ENCODE measurements around the gene FSTL1.

FSTL1 gene

DNA sequence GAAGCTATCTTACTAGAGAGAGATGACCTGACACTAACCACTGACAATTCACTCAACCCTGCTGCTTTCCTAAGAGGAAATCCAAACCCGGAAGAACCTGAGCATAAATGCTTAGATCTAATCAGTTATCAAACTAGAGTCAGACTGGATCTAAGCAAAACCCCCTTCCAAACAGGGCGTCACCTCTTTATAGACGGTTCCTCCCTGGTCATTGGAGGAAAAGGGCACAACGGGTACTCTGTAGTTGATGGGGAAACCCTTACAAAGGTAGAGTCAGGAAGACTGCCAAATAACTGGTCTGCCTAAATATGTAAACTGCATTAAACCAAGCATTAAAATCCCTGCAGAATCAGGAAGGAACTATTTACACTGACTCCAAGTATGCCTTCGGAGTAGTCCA lies 41.3 kb upstream of the FSTL1 start:
- no peak overlapping the region for H3K4me3 ChIP-seq (replicated peaks; ENCODE audit: insufficient read depth, low read length)
- H3K27me3 ChIP-seq (ENCODE audit: insufficient read depth, poor library complexity, severe bottlenecking), result no peaks in the 10 kb centered on the region
- DNase-seq (ENCODE audit: low read depth in 1 of 2, low spot score in 1 of 2), result no peak
- no peak overlapping the region for H3K27ac ChIP-seq (replicated peaks)
- TF ChIP-seq GABPA (IDR thresholded peaks at IDR 0.05; ENCODE audit: low read depth) (no peak), POLR2AphosphoS5 (IDR thresholded peaks at IDR 0.05; ENCODE audit: low read depth) (no peak), SPI1 (IDR thresholded peaks at IDR 0.05; ENCODE audit: borderline replicate concordance, low read depth) (no peak)
- TF ChIP-seq, protein P1, sequence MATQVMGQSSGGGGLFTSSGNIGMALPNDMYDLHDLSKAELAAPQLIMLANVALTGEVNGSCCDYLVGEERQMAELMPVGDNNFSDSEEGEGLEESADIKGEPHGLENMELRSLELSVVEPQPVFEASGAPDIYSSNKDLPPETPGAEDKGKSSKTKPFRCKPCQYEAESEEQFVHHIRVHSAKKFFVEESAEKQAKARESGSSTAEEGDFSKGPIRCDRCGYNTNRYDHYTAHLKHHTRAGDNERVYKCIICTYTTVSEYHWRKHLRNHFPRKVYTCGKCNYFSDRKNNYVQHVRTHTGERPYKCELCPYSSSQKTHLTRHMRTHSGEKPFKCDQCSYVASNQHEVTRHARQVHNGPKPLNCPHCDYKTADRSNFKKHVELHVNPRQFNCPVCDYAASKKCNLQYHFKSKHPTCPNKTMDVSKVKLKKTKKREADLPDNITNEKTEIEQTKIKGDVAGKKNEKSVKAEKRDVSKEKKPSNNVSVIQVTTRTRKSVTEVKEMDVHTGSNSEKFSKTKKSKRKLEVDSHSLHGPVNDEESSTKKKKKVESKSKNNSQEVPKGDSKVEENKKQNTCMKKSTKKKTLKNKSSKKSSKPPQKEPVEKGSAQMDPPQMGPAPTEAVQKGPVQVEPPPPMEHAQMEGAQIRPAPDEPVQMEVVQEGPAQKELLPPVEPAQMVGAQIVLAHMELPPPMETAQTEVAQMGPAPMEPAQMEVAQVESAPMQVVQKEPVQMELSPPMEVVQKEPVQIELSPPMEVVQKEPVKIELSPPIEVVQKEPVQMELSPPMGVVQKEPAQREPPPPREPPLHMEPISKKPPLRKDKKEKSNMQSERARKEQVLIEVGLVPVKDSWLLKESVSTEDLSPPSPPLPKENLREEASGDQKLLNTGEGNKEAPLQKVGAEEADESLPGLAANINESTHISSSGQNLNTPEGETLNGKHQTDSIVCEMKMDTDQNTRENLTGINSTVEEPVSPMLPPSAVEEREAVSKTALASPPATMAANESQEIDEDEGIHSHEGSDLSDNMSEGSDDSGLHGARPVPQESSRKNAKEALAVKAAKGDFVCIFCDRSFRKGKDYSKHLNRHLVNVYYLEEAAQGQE (IDR thresholded peaks at IDR 0.05; ENCODE audit: insufficient replicate concordance, low read depth), result no peak
- TF ChIP-seq, protein P2, sequence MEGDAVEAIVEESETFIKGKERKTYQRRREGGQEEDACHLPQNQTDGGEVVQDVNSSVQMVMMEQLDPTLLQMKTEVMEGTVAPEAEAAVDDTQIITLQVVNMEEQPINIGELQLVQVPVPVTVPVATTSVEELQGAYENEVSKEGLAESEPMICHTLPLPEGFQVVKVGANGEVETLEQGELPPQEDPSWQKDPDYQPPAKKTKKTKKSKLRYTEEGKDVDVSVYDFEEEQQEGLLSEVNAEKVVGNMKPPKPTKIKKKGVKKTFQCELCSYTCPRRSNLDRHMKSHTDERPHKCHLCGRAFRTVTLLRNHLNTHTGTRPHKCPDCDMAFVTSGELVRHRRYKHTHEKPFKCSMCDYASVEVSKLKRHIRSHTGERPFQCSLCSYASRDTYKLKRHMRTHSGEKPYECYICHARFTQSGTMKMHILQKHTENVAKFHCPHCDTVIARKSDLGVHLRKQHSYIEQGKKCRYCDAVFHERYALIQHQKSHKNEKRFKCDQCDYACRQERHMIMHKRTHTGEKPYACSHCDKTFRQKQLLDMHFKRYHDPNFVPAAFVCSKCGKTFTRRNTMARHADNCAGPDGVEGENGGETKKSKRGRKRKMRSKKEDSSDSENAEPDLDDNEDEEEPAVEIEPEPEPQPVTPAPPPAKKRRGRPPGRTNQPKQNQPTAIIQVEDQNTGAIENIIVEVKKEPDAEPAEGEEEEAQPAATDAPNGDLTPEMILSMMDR (IDR thresholded peaks at IDR 0.05; ENCODE audit: insufficient read depth, low read length), result no peak

DNA sequence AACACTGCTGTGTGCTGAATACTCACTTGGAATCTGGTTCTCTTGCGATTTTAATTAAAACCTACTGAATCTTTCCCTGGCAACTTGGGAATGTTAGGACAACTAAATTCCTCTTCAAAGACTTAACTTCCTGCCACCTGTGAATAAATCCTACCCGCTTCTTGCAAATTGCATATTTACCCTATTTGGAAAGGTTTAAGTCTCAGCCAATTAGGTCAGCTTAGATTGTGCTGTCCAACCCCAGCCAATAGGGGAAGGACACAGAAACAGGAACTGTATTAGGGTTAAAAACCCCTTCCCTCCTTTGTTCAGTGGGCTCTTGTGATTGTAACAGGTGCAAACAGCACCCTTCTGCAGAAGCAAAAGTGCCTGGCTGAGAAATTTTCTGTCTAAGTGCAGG lies 38.6 kb upstream of the FSTL1 start:
- no peak overlapping the region for H3K4me3 ChIP-seq (replicated peaks; ENCODE audit: insufficient read depth, low read length)
- H3K27ac ChIP-seq (replicated peaks), result no peak overlapping the region
- no peak for DNase-seq (ENCODE audit: low read depth in 1 of 2, low spot score in 1 of 2)
- no peak for TF ChIP-seq SPI1 (IDR thresholded peaks at IDR 0.05; ENCODE audit: borderline replicate concordance, low read depth)
- TF ChIP-seq, protein P1 (IDR thresholded peaks at IDR 0.05; ENCODE audit: insufficient replicate concordance, low read depth), result no peak
- TF ChIP-seq GABPA (IDR thresholded peaks at IDR 0.05; ENCODE audit: low read depth), result no peak
- TF ChIP-seq POLR2AphosphoS5 (IDR thresholded peaks at IDR 0.05; ENCODE audit: low read depth), result no peak
- TF ChIP-seq, protein P2 (IDR thresholded peaks at IDR 0.05; ENCODE audit: insufficient read depth, low read length), result no peak
- H3K27me3 ChIP-seq (ENCODE audit: insufficient read depth, poor library complexity, severe bottlenecking), result no peaks in the 10 kb centered on the region

DNA sequence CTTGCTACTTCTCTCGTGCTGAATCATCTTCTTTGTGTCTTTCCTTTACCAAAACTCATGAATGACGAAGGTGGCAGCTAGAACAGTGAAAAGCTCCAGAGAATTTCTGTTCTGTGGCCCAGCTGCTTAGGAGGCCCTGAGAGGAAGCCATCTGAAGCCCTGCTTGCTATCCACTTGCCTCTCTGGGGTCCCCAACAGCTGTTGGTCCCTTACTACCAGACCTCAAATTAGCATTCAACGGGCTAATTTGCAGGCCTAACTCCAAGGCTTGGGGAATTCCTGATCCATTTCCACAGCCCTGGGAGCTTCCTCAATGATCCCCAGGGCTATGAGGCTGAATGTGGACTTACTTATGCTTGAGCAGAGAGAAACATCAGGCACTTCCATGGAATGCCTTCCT lies 37.5 kb upstream of the FSTL1 start:
- TF ChIP-seq POLR2AphosphoS5 (IDR thresholded peaks at IDR 0.05; ENCODE audit: low read depth) (no peak), GABPA (IDR thresholded peaks at IDR 0.05; ENCODE audit: low read depth) (no peak), SPI1 (IDR thresholded peaks at IDR 0.05; ENCODE audit: borderline replicate concordance, low read depth) (no peak)
- TF ChIP-seq, protein P1 (IDR thresholded peaks at IDR 0.05; ENCODE audit: insufficient replicate concordance, low read depth), result no peak
- TF ChIP-seq, protein P2 (IDR thresholded peaks at IDR 0.05; ENCODE audit: insufficient read depth, low read length), result no peak
- Histone ChIP-seq H3K27me3 (ENCODE audit: insufficient read depth, poor library complexity, severe bottlenecking) (no peaks in the 10 kb centered on the region), H3K27ac (replicated peaks) (no peak overlapping the region), H3K4me3 (replicated peaks; ENCODE audit: insufficient read depth, low read length) (no peak overlapping the region)
- no peak for DNase-seq (ENCODE audit: low read depth in 1 of 2, low spot score in 1 of 2)
